ENCODE data around the gene ADAMTS18.

GRCh38 chr16:77344341-77344740, 90.5 kb downstream of the ADAMTS18 start:
- no peak for TF ChIP-seq CTCF (IDR thresholded peaks at IDR 0.05; ENCODE audit: insufficient read depth, low read length)
- TF ChIP-seq SPI1 (IDR thresholded peaks at IDR 0.05; ENCODE audit: borderline replicate concordance, low read depth) = no peak
- TF ChIP-seq REST (IDR thresholded peaks at IDR 0.05; ENCODE audit: insufficient replicate concordance, low read depth) = no peak
